Smooth muscle cell (in vitro differentiated cells): ENCODE measurements around the gene SYT17. TPM values are rescaled to one million over a fixed set of nuclear protein-coding genes. Genes with fewer than 3 reads are reported as not detected.

Experiments used
- DNase-seq: peaks from one replicate; lab custom pipeline; 2025; ENCODE audit not compliant: unreplicated experiment; lab: John Stamatoyannopoulos, UW
- H2AFZ ChIP-seq: fragments of 200-600 bp; sonication (generic); 2 replicates; pipeline ENCODE4 v1.6.0; 2016; ENCODE audit warnings: antibody characterized with exemption, low read depth, mild to moderate bottlenecking
- H3F3A ChIP-seq: fragments of 200-600 bp; sonication (generic); 2 replicates; pipeline ENCODE4 v1.6.0; 2017; ENCODE audit warnings: antibody characterized with exemption, low read depth
- H3K27ac ChIP-seq: fragments of 200-600 bp; sonication (generic); 2 replicates; pipeline ENCODE4 v1.5.1; 2016; ENCODE audit warnings: low read depth, mild to moderate bottlenecking
- H3K27me3 ChIP-seq: fragments of 200-600 bp; sonication (generic); 2 replicates; pipeline ENCODE4 v1.6.1; 2016; ENCODE audit warnings: low read depth, mild to moderate bottlenecking
- H3K36me3 ChIP-seq: fragments of 200-600 bp; sonication (generic); 2 replicates; pipeline ENCODE4 v1.5.1; 2016; ENCODE audit warnings: low read depth
- H3K4me1 ChIP-seq: fragments of 200-600 bp; sonication (generic); 2 replicates; pipeline ENCODE4 v1.5.1; 2016; ENCODE audit warnings: low read depth
- H3K4me2 ChIP-seq: fragments of 200-600 bp; sonication (generic); 2 replicates; pipeline ENCODE4 v1.6.0; 2016; ENCODE audit warnings: mild to moderate bottlenecking
- H3K4me3 ChIP-seq: fragments of 200-600 bp; sonication (generic); 2 replicates; pipeline ENCODE4 v1.5.1; 2016; ENCODE audit warnings: mild to moderate bottlenecking
- H3K79me2 ChIP-seq: fragments of 200-600 bp; sonication (generic); 2 replicates; pipeline ENCODE4 v1.6.0; 2016; ENCODE audit warnings: low read depth, mild to moderate bottlenecking
- H3K9ac ChIP-seq: fragments of 200-600 bp; sonication (generic); 2 replicates; pipeline ENCODE4 v1.6.0; 2016; ENCODE audit warnings: low read depth
- H3K9me3 ChIP-seq: fragments of 200-600 bp; sonication (generic); replicated peaks from 2 replicates; pipeline ENCODE4 v1.5.1; 2016; ENCODE audit warnings: low read depth
- H4K20me1 ChIP-seq: fragments of 200-600 bp; sonication (generic); 2 replicates; pipeline ENCODE4 v1.6.0; 2016; ENCODE audit warnings: low read depth
- WGBS: methylation state at CpG from one replicate; pipeline ENCODE4 v1.1.7; 2016; ENCODE audit warnings: low lambda C conversion rate; 5-methylcytosine and 5-hydroxymethylcytosine counted together
- polyA plus RNA-seq: library from polyadenylated mRNA; unstranded; fragments of >200 nt; fragmentation: Nextera tagmentation; extraction: Ambion mirVana; gene quantifications from 2 replicates; pipeline ENCODE4 v1.2.1, GENCODE V29; 2016
- total RNA-seq: library from RNA; depleted of rRNA; stranded (reverse); fragments of >200 nt; gene quantifications from 2 replicates; pipeline ENCODE4 v1.2.3, GENCODE V29; 2014
- TF ChIP-seq, protein P1 (sequence below): fragments of 200-600 bp; sonication (generic); IDR thresholded peaks from 2 replicates; pipeline ENCODE4 v1.5.1; 2017; ENCODE audit warnings: borderline replicate concordance, mild to moderate bottlenecking, antibody characterized with exemption; ENCODE audit not compliant: insufficient read depth, poor library complexity, severe bottlenecking

The SYT17 gene
- total and polyA plus RNA-seq, 2 experiments from 2014 or later: 2.0 to 3.9 TPM

DNA sequence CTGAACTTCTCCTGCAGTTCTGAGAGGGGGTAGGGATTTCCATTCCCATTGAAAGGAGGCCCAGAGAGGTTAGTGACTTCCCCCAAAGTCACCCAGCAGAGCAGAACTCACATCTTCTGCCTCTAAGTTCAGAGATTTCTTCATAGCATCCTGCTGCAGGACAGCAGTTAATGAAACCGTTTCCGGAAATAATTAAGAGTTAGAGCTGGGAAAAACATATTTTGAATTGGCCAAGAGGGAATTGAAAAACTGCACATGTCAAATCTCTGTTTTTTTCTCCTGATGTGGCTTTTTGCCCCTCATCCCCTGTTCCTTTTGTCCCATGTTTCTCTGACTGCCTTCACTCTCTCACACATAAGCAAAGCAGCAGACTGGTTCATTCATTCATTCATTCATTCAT, 27.6 kb upstream of the SYT17 start:
- H3K9me3 ChIP-seq: no peaks in the 10 kb centered on the region
- no peak overlapping the region for H3K9ac ChIP-seq
- no peaks in the 10 kb centered on the region for H3K79me2 ChIP-seq
- H3K36me3 ChIP-seq: no peaks in the 10 kb centered on the region
- H3K4me2 ChIP-seq: no peak overlapping the region
- H3K4me3 ChIP-seq: no peak overlapping the region
- H3K27ac ChIP-seq: no peak overlapping the region
- H3K4me1 ChIP-seq: peaks cover 4% of the 10 kb centered on the region
- H3F3A ChIP-seq: peaks cover 7% of the 10 kb centered on the region
- no peak for DNase-seq
- H4K20me1 ChIP-seq: no peaks in the 10 kb centered on the region
- TF ChIP-seq, protein P1, sequence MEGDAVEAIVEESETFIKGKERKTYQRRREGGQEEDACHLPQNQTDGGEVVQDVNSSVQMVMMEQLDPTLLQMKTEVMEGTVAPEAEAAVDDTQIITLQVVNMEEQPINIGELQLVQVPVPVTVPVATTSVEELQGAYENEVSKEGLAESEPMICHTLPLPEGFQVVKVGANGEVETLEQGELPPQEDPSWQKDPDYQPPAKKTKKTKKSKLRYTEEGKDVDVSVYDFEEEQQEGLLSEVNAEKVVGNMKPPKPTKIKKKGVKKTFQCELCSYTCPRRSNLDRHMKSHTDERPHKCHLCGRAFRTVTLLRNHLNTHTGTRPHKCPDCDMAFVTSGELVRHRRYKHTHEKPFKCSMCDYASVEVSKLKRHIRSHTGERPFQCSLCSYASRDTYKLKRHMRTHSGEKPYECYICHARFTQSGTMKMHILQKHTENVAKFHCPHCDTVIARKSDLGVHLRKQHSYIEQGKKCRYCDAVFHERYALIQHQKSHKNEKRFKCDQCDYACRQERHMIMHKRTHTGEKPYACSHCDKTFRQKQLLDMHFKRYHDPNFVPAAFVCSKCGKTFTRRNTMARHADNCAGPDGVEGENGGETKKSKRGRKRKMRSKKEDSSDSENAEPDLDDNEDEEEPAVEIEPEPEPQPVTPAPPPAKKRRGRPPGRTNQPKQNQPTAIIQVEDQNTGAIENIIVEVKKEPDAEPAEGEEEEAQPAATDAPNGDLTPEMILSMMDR: no peak
- H2AFZ ChIP-seq: no peak overlapping the region
- WGBS: 88% methylated on average over 2 of the region's 2 CpGs
- no peaks in the 10 kb centered on the region for H3K27me3 ChIP-seq

DNA sequence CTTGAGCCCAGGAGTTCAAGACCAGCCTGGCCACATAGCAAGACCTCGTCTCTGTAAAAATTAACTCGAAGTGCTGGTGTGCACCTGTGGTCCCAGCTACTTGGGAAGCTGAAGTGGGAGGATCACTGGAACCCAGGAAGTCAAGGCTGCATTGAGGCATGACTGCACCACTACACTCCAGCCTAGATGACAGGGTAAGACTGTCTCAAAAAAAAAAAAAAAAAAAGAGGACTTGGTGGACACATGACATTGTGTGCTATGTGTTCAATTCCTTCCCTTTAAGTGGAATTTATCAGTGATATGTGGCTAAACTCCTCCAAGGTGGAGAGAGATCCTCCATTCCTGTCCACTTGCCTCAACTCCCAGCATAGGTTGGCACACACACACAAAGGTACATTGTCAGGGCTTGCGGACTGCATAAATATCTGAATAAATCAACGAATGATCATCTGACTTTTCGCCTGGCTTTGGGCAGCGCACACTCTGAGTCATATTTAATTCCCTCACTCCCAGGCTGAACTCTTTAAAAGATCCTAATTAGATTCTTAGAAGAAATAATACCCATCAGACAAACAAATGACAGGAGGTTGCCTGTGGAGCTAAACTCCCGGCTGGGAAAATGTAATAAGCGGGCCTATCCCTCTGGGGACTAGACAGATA, 25.0 kb upstream of the SYT17 start:
- no peaks in the 10 kb centered on the region for H4K20me1 ChIP-seq
- H2AFZ ChIP-seq: no peak overlapping the region
- no peak for DNase-seq
- TF ChIP-seq, protein P1: no peak
- H3K4me1 ChIP-seq: peaks cover 4% of the 10 kb centered on the region
- H3K79me2 ChIP-seq: no peaks in the 10 kb centered on the region
- whole genome bisulfite sequencing: 88% methylated on average over 8 of the region's 8 CpGs
- no peaks in the 10 kb centered on the region for H3K9me3 ChIP-seq
- no peak overlapping the region for H3K9ac ChIP-seq
- no peaks in the 10 kb centered on the region for H3K27me3 ChIP-seq
- H3K4me3 ChIP-seq: no peak overlapping the region
- H3F3A ChIP-seq: peaks cover 7% of the 10 kb centered on the region
- no peak overlapping the region for H3K4me2 ChIP-seq
- no peaks in the 10 kb centered on the region for H3K36me3 ChIP-seq
- H3K27ac ChIP-seq: no peak overlapping the region

DNA sequence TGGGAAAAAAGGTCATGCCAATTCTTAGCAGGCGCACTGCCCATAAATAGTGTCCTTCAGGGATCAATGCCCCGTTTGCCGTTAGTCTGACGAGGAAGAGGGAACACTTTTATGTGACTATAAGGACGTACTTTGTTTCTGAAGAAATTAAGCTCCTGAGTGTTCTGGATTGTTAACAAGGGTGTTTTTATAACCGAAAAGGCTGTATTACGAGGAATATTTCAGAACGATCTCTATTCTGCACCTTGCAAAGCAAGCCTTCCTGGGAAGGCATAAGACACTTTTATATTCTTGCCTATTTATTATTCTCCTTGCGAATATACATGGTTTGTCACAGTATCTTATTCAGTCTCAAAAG, 24.5 kb upstream of the SYT17 start:
- Histone ChIP-seq H3K4me2 (no peak overlapping the region), H3F3A (peaks cover 7% of the 10 kb centered on the region), H3K9ac (no peak overlapping the region), H2AFZ (no peak overlapping the region), H3K79me2 (no peaks in the 10 kb centered on the region), H3K4me3 (no peak overlapping the region), H3K9me3 (no peaks in the 10 kb centered on the region), H3K27me3 (no peaks in the 10 kb centered on the region), H3K4me1 (peaks cover 4% of the 10 kb centered on the region), H4K20me1 (no peaks in the 10 kb centered on the region), H3K27ac (no peak overlapping the region), H3K36me3 (no peaks in the 10 kb centered on the region)
- WGBS: 92% methylated on average over 9 of the region's 9 CpGs
- TF ChIP-seq, protein P1: no peak
- DNase-seq: no peak

DNA sequence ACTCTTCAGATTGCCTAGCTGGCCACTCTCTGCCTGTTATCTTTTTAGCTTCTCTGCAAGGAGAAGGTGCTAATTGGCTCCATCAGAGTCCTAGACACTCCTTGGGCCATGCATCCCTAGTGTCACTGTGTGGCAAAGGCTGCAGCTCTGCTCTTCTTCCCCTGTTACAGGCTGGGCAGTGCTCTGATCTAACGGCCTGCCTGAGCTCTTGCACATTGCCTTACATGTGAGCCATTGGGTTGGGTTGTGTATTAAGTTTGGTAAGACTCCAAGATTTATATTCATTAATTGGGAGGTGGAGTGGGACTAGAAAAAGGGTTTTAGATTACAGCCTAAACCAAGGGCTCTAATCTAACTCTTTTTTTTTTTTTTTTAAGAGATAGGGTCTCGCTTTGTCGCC, 23.0 kb upstream of the SYT17 start:
- Histone ChIP-seq H3K9ac (no peak overlapping the region), H3F3A (no peaks in the 10 kb centered on the region), H3K4me2 (no peak overlapping the region), H3K4me1 (no peaks in the 10 kb centered on the region), H2AFZ (no peak overlapping the region), H3K27ac (no peak overlapping the region), H3K36me3 (no peaks in the 10 kb centered on the region), H3K9me3 (no peaks in the 10 kb centered on the region), H4K20me1 (no peaks in the 10 kb centered on the region), H3K79me2 (no peaks in the 10 kb centered on the region), H3K27me3 (no peaks in the 10 kb centered on the region), H3K4me3 (no peak overlapping the region)
- no peak for DNase-seq
- 77% methylated on average over 3 of the region's 3 CpGs for WGBS
- TF ChIP-seq, protein P1: no peak
